Kidney (tissue), 14 donors: ENCODE measurements around the gene EIF3K. TPM values are rescaled to one million over a fixed set of nuclear protein-coding genes. Genes with fewer than 3 reads are reported as not detected.
"Not testable (repeated sequence)": the region's sequence is repeated elsewhere in the genome, so short reads cannot be mapped to it uniquely, and the experiment has no call there.

Experiments
- DNase-seq, 5 donors: peaks; one replicate each; pipeline ENCODE4 v3.0.0-alpha.2; 2013 to 2020
- FAIRE-seq: peaks from 2 replicates; lab custom pipeline; 2012; peaks lifted over from hg19 to GRCh38; lab: Jason Lieb, UNC
- H3K27ac ChIP-seq, 2 donors: one replicate each; pipeline ENCODE4 v1.7.0; 2013; ENCODE audit warnings: low read depth in 2 of 2, low read length in 2 of 2, inconsistent platforms in 1 of 2
- H3K27me3 ChIP-seq: one replicate; pipeline ENCODE4 v1.7.1; 2013; ENCODE audit warnings: low read length, inconsistent platforms; ENCODE audit not compliant: control insufficient read depth, insufficient read depth
- H3K36me3 ChIP-seq, 3 donors: one replicate each; pipeline versions ENCODE4 v1.7.0 to v1.7.1; 2013; ENCODE audit warnings: low read length in 3 of 3, control low read depth in 1 of 3, inconsistent platforms in 1 of 3; ENCODE audit not compliant: insufficient read depth in 3 of 3, control insufficient read depth in 2 of 3
- H3K4me1 ChIP-seq, 3 donors: one replicate each; pipeline versions ENCODE4 v1.7.0 to v1.7.1; 2013; ENCODE audit warnings: low read length in 3 of 3, inconsistent platforms in 1 of 3, low read depth in 1 of 3; ENCODE audit not compliant: control insufficient read depth in 2 of 3, insufficient read depth in 2 of 3
- H3K4me3 ChIP-seq, 3 donors: one replicate each; pipeline versions ENCODE4 v1.7.0 to v1.8.1; 2013; ENCODE audit warnings: low read length in 3 of 3, control low read depth in 1 of 3, inconsistent platforms in 1 of 3
- H3K9ac ChIP-seq, 3 donors: one replicate each; pipeline versions ENCODE4 v1.7.0 to v1.7.1; 2013; ENCODE audit warnings: low read length in 3 of 3, control low read depth in 1 of 3, inconsistent platforms in 1 of 3
- H3K9me3 ChIP-seq, 3 donors: one replicate each; pipeline versions ENCODE4 v1.7.0 to v1.7.1; 2013; ENCODE audit warnings: low read length in 3 of 3, control low read depth in 1 of 3, inconsistent platforms in 1 of 3; ENCODE audit not compliant: control insufficient read depth in 2 of 3, insufficient read depth in 1 of 3
- CTCF ChIP-seq: IDR thresholded peaks from 3 replicates; pipeline ENCODE4 v1.5.1; 2012; ENCODE audit warnings: mild to moderate bottlenecking, moderate library complexity, borderline replicate concordance; ENCODE audit not compliant: insufficient read depth; ENCODE audit errors: extremely low read depth
- intact Hi-C: fragments of 100-400 bp; cut with DNase I; formaldehyde crosslinking; loops from one replicate; pipeline ENCODE4 v1.11.1; 2022
- polyA plus RNA-seq: library from polyadenylated mRNA; stranded (reverse); fragments of 350-450 nt; fragmentation: Illumina TruSeq; extraction: RNeasy Lipid Tissue Mini Kit (QIAGEN cat#74804); gene quantifications from one replicate; pipeline ENCODE4 v1.2.3, GENCODE V29; 2014; ENCODE audit warnings: low read depth, low replicate concordance; ENCODE audit not compliant: insufficient read depth
- total RNA-seq: library from RNA; stranded (reverse); fragmentation: NEBNext Ultra II Directional; extraction: Animal tissue kit (Norgen Biotek cat#: 25700); gene quantifications from one replicate; pipeline ENCODE4 v1.2.1, GENCODE V29; 2021
- donor health status: control.
- donor health status: control.
- donor health status: control.
- donor health status: control.
- donor health status: control.
- donor health status: DM: yes; HTN: yes; CAD: no.
- donor health status: Normal renal cell carcinoma (clear cell type).

Gene EIF3K
- total and polyA plus RNA-seq, 2 donors from 2014 or later, result 259 to 723 TPM

GRCh38 chr19:38626401-38626800, 7.4 kb downstream of the EIF3K start:
- Histone ChIP-seq H3K9ac (no peak overlapping the region), H3K36me3 (peaks cover 3 to 39% (median 27%) of the 10 kb centered on the region in 3 donors), H3K4me3 (no peak overlapping the region), H3K4me1 (no peaks in the 10 kb centered on the region), H3K27me3 (no peaks in the 10 kb centered on the region), H3K27ac (no peak overlapping the region), H3K9me3 (no peaks in the 10 kb centered on the region)
- FAIRE-seq, result no peak
- TF ChIP-seq CTCF, result no peak
- intact Hi-C loops, result loop anchor here (10.0 kb wide), 1 partner anchor 232 kb away; no protein-coding TSS in a partner anchor
- no peak for DNase-seq

GRCh38 chr19:38629568-38629967, 10.6 kb downstream of the EIF3K start:
- Histone ChIP-seq H3K4me1 (peaks cover 0 to 3% (median 0%) of the 10 kb centered on the region in 3 donors), H3K27ac (no peak overlapping the region), H3K9me3 (no peaks in the 10 kb centered on the region), H3K4me3 (no peak overlapping the region), H3K9ac (no peak overlapping the region), H3K27me3 (no peaks in the 10 kb centered on the region), H3K36me3 (peaks cover 0 to 26% (median 19%) of the 10 kb centered on the region in 3 donors)
- no peak for DNase-seq
- FAIRE-seq, result no peak
- intact Hi-C loops, result loop anchor here (10.0 kb wide), 1 partner anchor 235 kb away; no protein-coding TSS in a partner anchor
- TF ChIP-seq CTCF, result no peak

GRCh38 chr19:38631301-38631700, 12.3 kb downstream of the EIF3K start:
- intact Hi-C loops, H3K27ac ChIP-seq, DNase-seq, H3K9me3 ChIP-seq, FAIRE-seq, H3K4me3 ChIP-seq, H3K27me3 ChIP-seq, H3K4me1 ChIP-seq, H3K9ac ChIP-seq: not testable (repeated sequence)
- peaks cover 2 to 26% (median 13%) of the 10 kb centered on the region in 3 donors for H3K36me3 ChIP-seq

GRCh38 chr19:38631811-38632475, 13.0 kb downstream of the EIF3K start:
- not testable (repeated sequence) for H3K27ac ChIP-seq

More at GRCh38 chr19:38631811-38632475, 13.0 kb downstream of the EIF3K start:
- H3K27me3 ChIP-seq, H3K9ac ChIP-seq, FAIRE-seq, H3K4me1 ChIP-seq, intact Hi-C loops, H3K9me3 ChIP-seq, H3K4me3 ChIP-seq: not testable (repeated sequence)
- H3K36me3 ChIP-seq, result peaks cover 2 to 23% (median 11%) of the 10 kb centered on the region in 3 donors
- DNase-seq, result peak in 2 of 5 donors; percentile 57 to 58
